Measurements from ENCODE around the gene AOPEP. TPM values are rescaled to one million over a fixed set of nuclear protein-coding genes. Genes with fewer than 3 reads are reported as not detected.

Gene AOPEP
- total and polyA plus RNA-seq, 2 of the 13 experiments (the other 11 are each of a cell fraction or from before 2014, with no cell fraction given): 22.2 to 41.6 TPM

GRCh38 chr9:94922691-94923107 is 196.2 kb downstream of the AOPEP start (continued):
- TF ChIP-seq HOXA9 (CRISPR knock-in tag; IDR thresholded peaks at IDR 0.05; ENCODE audit: borderline replicate concordance) (no peak), NCOA1 (CRISPR knock-in tag; IDR thresholded peaks at IDR 0.05) (no peak), SAP130 (CRISPR knock-in tag; IDR thresholded peaks at IDR 0.05; ENCODE audit: low read depth) (0 out of 2 replicates have a peak, but pooled peaks have one; percentile 10), ZMYM4 (CRISPR knock-in tag; IDR thresholded peaks at IDR 0.05) (no peak), ZNF460 (CRISPR knock-in tag; IDR thresholded peaks at IDR 0.05; ENCODE audit: borderline replicate concordance) (no peak), MLLT10 (CRISPR knock-in tag; IDR thresholded peaks at IDR 0.05) (no peak)

DNA sequence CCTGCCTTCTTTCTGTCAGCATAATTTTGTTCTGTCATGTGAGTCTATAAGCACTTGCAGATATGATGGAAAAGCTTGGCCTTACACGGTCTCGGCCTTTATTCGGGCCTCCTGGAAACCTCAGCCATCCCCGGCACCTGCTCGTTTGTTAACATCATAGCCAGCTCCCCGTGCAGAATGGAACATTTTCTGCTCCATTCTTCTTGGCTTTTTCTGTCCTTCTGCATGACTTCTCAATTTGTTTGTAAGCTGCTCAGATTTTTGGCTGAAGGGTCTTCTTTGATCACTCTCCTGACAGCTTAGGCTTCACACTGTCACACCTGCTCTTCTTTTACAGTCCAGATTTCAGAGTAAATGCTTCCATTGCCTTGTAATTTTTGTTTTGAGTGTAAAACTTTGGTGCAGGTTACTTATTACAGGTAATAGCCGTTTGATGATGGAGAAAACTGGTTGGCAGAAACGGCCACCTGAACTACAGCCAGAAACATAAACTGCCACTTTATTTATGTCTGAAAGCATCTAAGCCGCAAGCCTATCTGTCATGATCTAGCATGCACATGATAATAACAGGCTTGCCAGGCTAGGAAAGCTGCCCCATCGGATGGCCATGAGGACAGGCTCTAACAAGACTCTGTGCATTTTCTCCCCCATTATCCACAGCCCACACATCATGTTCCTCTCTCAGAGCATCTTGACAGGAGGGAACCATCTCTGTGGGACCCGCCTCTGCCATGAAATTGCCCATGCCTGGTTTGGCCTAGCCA is 197.0 kb downstream of the AOPEP start:
- DNase-seq (ENCODE audit: low spot score): no peak
- ATAC-seq: no peak
- Histone ChIP-seq H3K4me3 (replicated peaks in 1 of 3; ENCODE audit: insufficient read depth in 1 of 3, low read depth in 2 of 3, low read length in 3 of 3) (no peak overlapping the region; a peak in 1 of 6 replicates), H3K9ac (ENCODE audit: insufficient read depth, low read depth, low read length) (no peak overlapping the region; the same call in 1 of the 2 replicates), H3K27ac (ENCODE audit: extremely low read length, insufficient read depth, low read length) (peak overlapping the region; percentile 84), H2AFZ (ENCODE audit: low read length) (no peak overlapping the region), H3K4me1 (ENCODE audit: insufficient read depth, low read length) (peaks cover 91% of the 10 kb centered on the region), H4K20me1 (ENCODE audit: insufficient read depth, low read length) (no peaks in the 10 kb centered on the region), H3K27me3 (ENCODE audit: control insufficient read depth in 1 of 2, insufficient read depth in 2 of 2, low read length in 2 of 2) (no peaks in the 10 kb centered on the region), H3K9me3 (ENCODE audit: low read length) (no peaks in the 10 kb centered on the region), H3K4me2 (ENCODE audit: low read depth, low read length) (peak overlapping the region; percentile 69), H3K79me2 (ENCODE audit: insufficient read depth, low read length) (no peaks in the 10 kb centered on the region), H3K36me3 (replicated peaks in 1 of 2; ENCODE audit: control insufficient read depth in 1 of 2, insufficient read depth in 2 of 2, low read length in 2 of 2) (no peaks in the 10 kb centered on the region; a peak in 2 of 5 replicates)
- no peak for FAIRE-seq
- BruUV-seq (replicated peaks): no TSS peak
- intact Hi-C loops (cut with micrococcal nuclease; ENCODE audit: unreplicated experiment): loop anchor here (5.0 kb wide), 1 partner anchor 74 kb away; no protein-coding TSS in a partner anchor
- ChIA-PET CTCF (ENCODE audit: low intra/inter-chr PET ratio, low total read pairs) (no interaction called here), POLR2A (interaction anchor here (0.7 to 2.3 kb wide), 8 partner anchors 17 to 99 kb away, joined by 3 to 11 read pairs (median 4); no protein-coding TSS in a partner anchor)
- WGBS (ENCODE audit: low lambda C conversion rate): 93% methylated on average over 11 of the region's 11 CpGs
- TF ChIP-seq ZNF138 (CRISPR knock-in tag; IDR thresholded peaks at IDR 0.05; ENCODE audit: low read depth) (no peak), ZNF761 (CRISPR knock-in tag; conservative IDR thresholded peaks at IDR 0.05) (no peak), YEATS2 (CRISPR knock-in tag; IDR thresholded peaks at IDR 0.05; ENCODE audit: borderline replicate concordance) (no peak), HMG20A (CRISPR knock-in tag; IDR thresholded peaks at IDR 0.05; ENCODE audit: borderline replicate concordance) (no peak)
- TF ChIP-seq, protein P1, sequence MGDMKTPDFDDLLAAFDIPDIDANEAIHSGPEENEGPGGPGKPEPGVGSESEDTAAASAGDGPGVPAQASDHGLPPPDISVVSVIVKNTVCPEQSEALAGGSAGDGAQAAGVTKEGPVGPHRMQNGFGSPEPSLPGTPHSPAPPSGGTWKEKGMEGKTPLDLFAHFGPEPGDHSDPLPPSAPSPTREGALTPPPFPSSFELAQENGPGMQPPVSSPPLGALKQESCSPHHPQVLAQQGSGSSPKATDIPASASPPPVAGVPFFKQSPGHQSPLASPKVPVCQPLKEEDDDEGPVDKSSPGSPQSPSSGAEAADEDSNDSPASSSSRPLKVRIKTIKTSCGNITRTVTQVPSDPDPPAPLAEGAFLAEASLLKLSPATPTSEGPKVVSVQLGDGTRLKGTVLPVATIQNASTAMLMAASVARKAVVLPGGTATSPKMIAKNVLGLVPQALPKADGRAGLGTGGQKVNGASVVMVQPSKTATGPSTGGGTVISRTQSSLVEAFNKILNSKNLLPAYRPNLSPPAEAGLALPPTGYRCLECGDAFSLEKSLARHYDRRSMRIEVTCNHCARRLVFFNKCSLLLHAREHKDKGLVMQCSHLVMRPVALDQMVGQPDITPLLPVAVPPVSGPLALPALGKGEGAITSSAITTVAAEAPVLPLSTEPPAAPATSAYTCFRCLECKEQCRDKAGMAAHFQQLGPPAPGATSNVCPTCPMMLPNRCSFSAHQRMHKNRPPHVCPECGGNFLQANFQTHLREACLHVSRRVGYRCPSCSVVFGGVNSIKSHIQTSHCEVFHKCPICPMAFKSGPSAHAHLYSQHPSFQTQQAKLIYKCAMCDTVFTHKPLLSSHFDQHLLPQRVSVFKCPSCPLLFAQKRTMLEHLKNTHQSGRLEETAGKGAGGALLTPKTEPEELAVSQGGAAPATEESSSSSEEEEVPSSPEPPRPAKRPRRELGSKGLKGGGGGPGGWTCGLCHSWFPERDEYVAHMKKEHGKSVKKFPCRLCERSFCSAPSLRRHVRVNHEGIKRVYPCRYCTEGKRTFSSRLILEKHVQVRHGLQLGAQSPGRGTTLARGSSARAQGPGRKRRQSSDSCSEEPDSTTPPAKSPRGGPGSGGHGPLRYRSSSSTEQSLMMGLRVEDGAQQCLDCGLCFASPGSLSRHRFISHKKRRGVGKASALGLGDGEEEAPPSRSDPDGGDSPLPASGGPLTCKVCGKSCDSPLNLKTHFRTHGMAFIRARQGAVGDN (CRISPR knock-in tag; IDR thresholded peaks at IDR 0.05): peak; percentile 29; the same call in 1 of the 2 replicates
- in situ Hi-C loops (cut with HindIII; ENCODE audit: extremely low pct_ligation_motif_present, low pct_unique_long_range_greater_than_20kb): no loop called here
